CD8-positive, alpha-beta memory T cell (primary cell): ENCODE results near the gene SYCP2. TPM values are rescaled to one million over a fixed set of nuclear protein-coding genes. Genes with fewer than 3 reads are reported as not detected.

ENCODE experiments used
- CTCF ChIA-PET: fragments of 350-600 bp; sonication (Branson Sonifier 250); formaldehyde crosslinking; loops from one replicate; lab custom pipeline; 2021; ENCODE audit warnings: antibody characterized with exemption; lab: Charles Lee
- POLR2A ChIA-PET: fragments of 350-600 bp; sonication (Branson Sonifier 250); formaldehyde crosslinking; loops from one replicate; lab custom pipeline; 2021; ENCODE audit warnings: antibody characterized with exemption; lab: Charles Lee
- DNase-seq, 5 donors: peaks; one replicate each; pipeline versions ENCODE4 v3.0.0 to v3.0.0-alpha.2; 2020 to 2022; ENCODE audit warnings: mixed read lengths in 1 of 5
- H3K27ac ChIP-seq: one replicate; pipeline ENCODE4 v1.7.0; 2013; ENCODE audit warnings: low read depth, mild to moderate bottlenecking, low read length, moderate library complexity
- H3K27me3 ChIP-seq: 2 replicates; pipeline ENCODE4 v1.7.0; 2013; ENCODE audit warnings: low read length, mild to moderate bottlenecking; ENCODE audit not compliant: insufficient read depth, poor library complexity, severe bottlenecking
- H3K36me3 ChIP-seq: 2 replicates; pipeline ENCODE4 v1.7.0; 2013; ENCODE audit warnings: mild to moderate bottlenecking, low read length, moderate library complexity; ENCODE audit not compliant: insufficient read depth
- H3K4me1 ChIP-seq: 2 replicates; pipeline ENCODE4 v1.7.0; 2013; ENCODE audit warnings: mild to moderate bottlenecking, low read length, moderate library complexity; ENCODE audit not compliant: insufficient read depth
- H3K4me3 ChIP-seq: 2 replicates; pipeline ENCODE4 v1.7.0; 2013; ENCODE audit warnings: mild to moderate bottlenecking, low read length
- H3K9me3 ChIP-seq: 2 replicates; pipeline ENCODE4 v1.7.0; 2013; ENCODE audit warnings: mild to moderate bottlenecking, low read length
- H3K27ac Mint-ChIP-seq, 8 donors: one replicate each; pipeline ENCODE4 v1.8.0; 2020 to 2021; ENCODE audit warnings: mixed read lengths in 8 of 8, mild to moderate bottlenecking in 6 of 8, inconsistent platforms in 3 of 8, moderate library complexity in 3 of 8
- H3K27me3 Mint-ChIP-seq, 2 donors: one replicate each; pipeline ENCODE4 v1.8.0; 2020 to 2021; ENCODE audit warnings: mixed read lengths in 2 of 2, mild to moderate bottlenecking in 1 of 2, moderate library complexity in 1 of 2
- H3K36me3 Mint-ChIP-seq, 3 donors: one replicate each; pipeline ENCODE4 v1.8.0; 2020 to 2021; ENCODE audit warnings: mixed read lengths in 3 of 3, inconsistent platforms in 1 of 3, mild to moderate bottlenecking in 1 of 3
- H3K4me1 Mint-ChIP-seq, 3 donors: one replicate each; pipeline ENCODE4 v1.8.0; 2020 to 2021; ENCODE audit warnings: mixed read lengths in 3 of 3, inconsistent platforms in 1 of 3, mild to moderate bottlenecking in 1 of 3
- H3K4me3 Mint-ChIP-seq, 7 donors: one replicate each; pipeline ENCODE4 v1.8.0; 2020 to 2021; ENCODE audit warnings: mixed read lengths in 7 of 7, mild to moderate bottlenecking in 6 of 7, moderate library complexity in 4 of 7, inconsistent platforms in 2 of 7
- H3K9me3 Mint-ChIP-seq, 5 donors: one replicate each; pipeline ENCODE4 v1.8.0; 2020 to 2022; ENCODE audit warnings: mixed read lengths in 5 of 5, mild to moderate bottlenecking in 3 of 5, moderate library complexity in 2 of 5, inconsistent platforms in 1 of 5
- polyA plus RNA-seq: library from polyadenylated mRNA; unstranded; fragments of 300-500 nt; fragmentation: Illumina TruSeq; gene quantifications from one replicate; pipeline ENCODE4 v1.2.3, GENCODE V29; 2021
- total RNA-seq, 2 experiments: library from RNA; stranded (reverse); gene quantifications; one replicate each; pipeline ENCODE4 v1.2.3, GENCODE V29; 2021

SYCP2 gene
- total and polyA plus RNA-seq, 3 experiments from 2014 or later, result 2.3 to 3.8 (median 3.4) TPM

- H3K9me3 Mint-ChIP-seq, result peaks cover 0 to 2% (median 0%) of the 10 kb centered on the region in 5 donors
- H3K27me3 Mint-ChIP-seq, result peaks cover 8 to 13% of the 10 kb centered on the region in 2 donors
- no peaks in the 10 kb centered on the region for H3K4me1 Mint-ChIP-seq
Measured at GRCh38 chr20:59825944-59826759, 107.3 kb downstream of the SYCP2 start.

GRCh38 chr20:59825563-59825920, 107.9 kb downstream of the SYCP2 start:
- ChIA-PET CTCF (no interaction called here), POLR2A (no interaction called here)
- peaks cover 7 to 14% of the 10 kb centered on the region in 2 donors for H3K27me3 Mint-ChIP-seq
- Histone ChIP-seq H3K9me3 (no peaks in the 10 kb centered on the region), H3K4me1 (no peaks in the 10 kb centered on the region), H3K27ac (no peak overlapping the region), H3K27me3 (no peaks in the 10 kb centered on the region), H3K36me3 (no peaks in the 10 kb centered on the region), H3K4me3 (no peak overlapping the region)
- H3K9me3 Mint-ChIP-seq, result peaks cover 0 to 2% (median 0%) of the 10 kb centered on the region in 5 donors
- DNase-seq, result no peak
- no peak overlapping the region for H3K27ac Mint-ChIP-seq
- no peaks in the 10 kb centered on the region for H3K4me1 Mint-ChIP-seq
- no peak overlapping the region for H3K4me3 Mint-ChIP-seq
- H3K36me3 Mint-ChIP-seq, result no peaks in the 10 kb centered on the region

More at GRCh38 chr20:59825944-59826759, 107.3 kb downstream of the SYCP2 start:
- Histone ChIP-seq H3K9me3 (no peaks in the 10 kb centered on the region), H3K27ac (no peak overlapping the region), H3K36me3 (no peaks in the 10 kb centered on the region), H3K27me3 (no peaks in the 10 kb centered on the region), H3K4me1 (no peaks in the 10 kb centered on the region), H3K4me3 (no peak overlapping the region)
- CTCF ChIA-PET, result no interaction called here
- no peak overlapping the region for H3K27ac Mint-ChIP-seq
- H3K4me3 Mint-ChIP-seq, result no peak overlapping the region
- H3K36me3 Mint-ChIP-seq, result no peaks in the 10 kb centered on the region
- POLR2A ChIA-PET, result no interaction called here
- DNase-seq, result no peak

DNA sequence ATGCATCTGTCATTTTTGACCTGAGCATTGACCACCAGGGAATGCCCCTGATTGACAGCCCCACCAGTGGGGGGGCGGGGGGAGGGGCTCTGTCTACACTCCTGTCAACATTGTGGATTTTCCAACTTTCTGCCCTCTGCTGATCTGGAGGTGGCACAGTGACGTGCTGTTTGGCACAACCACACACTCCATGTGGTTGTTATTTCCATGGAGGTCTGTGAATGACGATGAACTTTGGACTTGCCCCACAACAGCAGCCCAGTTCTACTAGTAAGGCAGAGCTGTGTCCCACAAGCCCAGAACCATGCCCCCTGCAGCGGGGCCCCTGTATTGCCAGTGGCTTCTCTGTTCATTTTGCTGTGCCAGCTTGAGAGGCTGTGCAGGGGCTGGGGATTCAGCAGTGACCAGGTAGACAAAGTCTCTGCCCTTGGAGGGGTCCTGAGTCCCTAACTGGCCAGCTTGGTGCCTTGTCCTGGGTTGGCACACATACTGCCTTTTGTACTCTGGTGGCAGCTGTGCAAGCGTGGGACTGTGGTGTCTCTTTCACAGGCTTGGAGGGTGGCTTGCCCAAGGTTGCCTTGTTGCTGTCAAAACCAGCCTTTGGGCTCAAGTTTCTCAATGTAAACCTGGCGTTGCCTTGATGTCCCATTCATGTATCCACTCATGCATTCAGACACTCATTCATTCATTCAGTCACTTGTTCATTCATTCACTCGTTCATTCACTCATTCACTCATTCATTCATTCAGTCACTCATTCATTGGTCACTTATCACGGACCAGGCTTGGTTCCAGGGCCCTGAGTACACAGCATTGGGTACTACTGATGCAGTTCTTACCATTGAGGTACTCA, 108.5 kb downstream of the SYCP2 start:
- CTCF ChIA-PET, result no interaction called here
- H3K4me3 Mint-ChIP-seq, result no peak overlapping the region
- DNase-seq, result no peak

DNA sequence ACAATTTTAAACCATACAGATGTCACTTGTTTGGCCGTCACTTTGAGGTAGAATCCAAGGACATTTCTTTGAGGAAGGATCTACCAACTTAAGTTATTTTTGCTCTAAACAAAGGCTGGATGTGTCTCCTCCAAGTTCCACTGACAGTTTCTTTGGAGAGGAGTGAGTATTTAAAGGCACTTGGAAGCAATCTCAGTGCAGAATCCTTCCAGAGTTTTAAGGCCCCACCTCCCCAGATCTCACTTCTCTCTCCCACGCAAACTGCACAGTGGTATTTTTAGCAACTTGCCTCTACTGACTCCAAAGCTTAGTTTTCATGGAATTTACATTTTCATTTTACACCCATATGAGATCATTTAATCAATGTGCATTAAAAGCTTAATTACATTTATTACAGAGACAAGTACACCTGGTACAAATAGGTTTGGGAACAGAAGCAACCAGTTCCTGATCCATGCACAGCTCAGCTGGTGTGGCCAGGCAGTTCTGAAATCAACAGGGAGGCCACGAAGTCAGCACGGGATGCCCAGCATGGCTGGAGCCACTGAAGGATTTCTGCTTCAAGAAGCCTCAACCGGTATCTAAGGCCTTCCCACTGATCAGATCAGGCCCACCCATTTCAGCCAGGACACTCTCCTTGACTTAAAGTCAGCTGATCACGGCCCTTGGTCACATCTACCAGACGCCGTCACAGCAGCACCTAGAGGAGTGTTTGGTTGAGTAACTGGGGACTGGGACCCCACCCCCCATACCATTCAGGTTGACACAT, 109.8 kb downstream of the SYCP2 start:
- Histone ChIP-seq H3K4me3 (no peak overlapping the region), H3K27me3 (no peaks in the 10 kb centered on the region), H3K9me3 (no peaks in the 10 kb centered on the region), H3K36me3 (no peaks in the 10 kb centered on the region), H3K4me1 (no peaks in the 10 kb centered on the region), H3K27ac (no peak overlapping the region)
- Mint-ChIP-seq H3K4me3 (no peak overlapping the region), H3K27ac (no peak overlapping the region), H3K36me3 (no peaks in the 10 kb centered on the region), H3K9me3 (peaks cover 0 to 2% (median 0%) of the 10 kb centered on the region in 5 donors), H3K4me1 (no peaks in the 10 kb centered on the region), H3K27me3 (peaks cover 6 to 16% of the 10 kb centered on the region in 2 donors)
- CTCF ChIA-PET, result no interaction called here
- DNase-seq, result no peak
- POLR2A ChIA-PET, result no interaction called here

More for the DNA sequence above, 108.5 kb downstream of the SYCP2 start:
- no peak overlapping the region for H3K27ac Mint-ChIP-seq
- no peak overlapping the region for H3K27ac ChIP-seq
- no peaks in the 10 kb centered on the region for H3K27me3 ChIP-seq
- H3K27me3 Mint-ChIP-seq, result peaks cover 5 to 15% of the 10 kb centered on the region in 2 donors
- POLR2A ChIA-PET, result no interaction called here
- H3K9me3 Mint-ChIP-seq, result peaks cover 0 to 2% (median 0%) of the 10 kb centered on the region in 5 donors
- H3K36me3 ChIP-seq, result no peaks in the 10 kb centered on the region
- no peaks in the 10 kb centered on the region for H3K9me3 ChIP-seq
- H3K4me1 Mint-ChIP-seq, result no peaks in the 10 kb centered on the region
- no peaks in the 10 kb centered on the region for H3K36me3 Mint-ChIP-seq
- H3K4me3 ChIP-seq, result no peak overlapping the region
- no peaks in the 10 kb centered on the region for H3K4me1 ChIP-seq

GRCh38 chr20:59823030-59823423, 110.4 kb downstream of the SYCP2 start:
- no peaks in the 10 kb centered on the region for H3K27me3 ChIP-seq
- no peaks in the 10 kb centered on the region for H3K36me3 Mint-ChIP-seq
- H3K9me3 Mint-ChIP-seq, result peaks cover 0 to 2% (median 0%) of the 10 kb centered on the region in 5 donors
- no peaks in the 10 kb centered on the region for H3K36me3 ChIP-seq
- H3K4me1 ChIP-seq, result no peaks in the 10 kb centered on the region
- H3K27ac Mint-ChIP-seq, result no peak overlapping the region
- H3K4me3 ChIP-seq, result no peak overlapping the region
- ChIA-PET CTCF (no interaction called here), POLR2A (no interaction called here)
- DNase-seq, result no peak
- no peaks in the 10 kb centered on the region for H3K4me1 Mint-ChIP-seq
- H3K27ac ChIP-seq, result no peak overlapping the region
- H3K27me3 Mint-ChIP-seq, result peaks cover 5 to 13% of the 10 kb centered on the region in 2 donors
- H3K9me3 ChIP-seq, result no peaks in the 10 kb centered on the region
- H3K4me3 Mint-ChIP-seq, result no peak overlapping the region

DNA sequence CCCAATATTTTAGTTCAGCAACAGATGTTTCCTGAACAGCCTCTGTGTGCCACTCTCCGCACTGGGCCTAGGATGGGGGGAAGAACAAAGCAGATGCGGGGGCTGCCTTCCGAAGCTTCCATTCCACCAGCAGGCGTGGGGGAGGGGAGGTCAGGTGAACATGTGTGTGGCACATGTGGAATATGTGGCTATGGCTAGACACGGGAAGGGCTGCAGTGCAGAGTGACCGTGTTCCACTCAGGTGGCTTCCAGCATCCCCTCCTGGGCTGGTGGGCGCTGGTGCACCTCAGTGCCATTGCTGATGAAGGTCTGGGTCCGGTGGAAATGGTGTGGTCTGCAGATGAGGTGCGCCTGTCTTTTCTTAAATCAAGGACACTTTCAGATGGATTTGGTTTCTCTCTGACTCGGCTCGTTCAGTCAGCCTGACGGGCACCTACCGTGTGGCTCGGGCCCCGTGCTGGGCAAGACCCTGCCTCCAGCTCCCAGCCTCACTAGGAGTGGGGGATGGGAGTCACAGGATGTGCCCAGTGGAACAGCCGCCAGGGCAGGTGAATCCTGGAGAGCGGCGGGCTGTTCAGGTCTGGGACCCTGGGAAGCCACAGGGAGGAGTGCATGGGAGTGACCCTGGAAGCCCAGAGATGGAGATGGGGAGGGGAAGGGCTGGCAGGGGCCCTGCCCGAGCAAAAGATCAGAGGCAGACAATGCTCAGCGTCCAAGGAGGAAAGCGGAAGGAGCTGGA, 111.0 kb downstream of the SYCP2 start:
- H3K9me3 Mint-ChIP-seq, result peaks cover 0 to 2% (median 0%) of the 10 kb centered on the region in 5 donors
- no peaks in the 10 kb centered on the region for H3K9me3 ChIP-seq
- no peak overlapping the region for H3K4me3 ChIP-seq
- CTCF ChIA-PET, result no interaction called here
- POLR2A ChIA-PET, result no interaction called here
- H3K27me3 ChIP-seq, result no peaks in the 10 kb centered on the region
- H3K27ac ChIP-seq, result no peak overlapping the region
- H3K36me3 ChIP-seq, result no peaks in the 10 kb centered on the region
- DNase-seq, result no peak
- H3K4me1 Mint-ChIP-seq, result no peaks in the 10 kb centered on the region
- peak overlapping the region in 1 of 8 donors; percentile 14 for H3K27ac Mint-ChIP-seq
- H3K4me3 Mint-ChIP-seq, result no peak overlapping the region
- peaks cover 5 to 13% of the 10 kb centered on the region in 2 donors for H3K27me3 Mint-ChIP-seq
- no peaks in the 10 kb centered on the region for H3K4me1 ChIP-seq
- H3K36me3 Mint-ChIP-seq, result no peaks in the 10 kb centered on the region

GRCh38 chr20:59821788-59822187, 111.6 kb downstream of the SYCP2 start:
- Mint-ChIP-seq H3K4me3 (no peak overlapping the region), H3K4me1 (no peaks in the 10 kb centered on the region), H3K36me3 (no peaks in the 10 kb centered on the region), H3K27ac (no peak overlapping the region), H3K27me3 (peaks cover 5 to 13% of the 10 kb centered on the region in 2 donors), H3K9me3 (peaks cover 0 to 2% (median 0%) of the 10 kb centered on the region in 5 donors)
- no peaks in the 10 kb centered on the region for H3K9me3 ChIP-seq
- H3K27me3 ChIP-seq, result no peaks in the 10 kb centered on the region
- ChIA-PET POLR2A (no interaction called here), CTCF (no interaction called here)
- H3K36me3 ChIP-seq, result no peaks in the 10 kb centered on the region
- no peak for DNase-seq
- no peak overlapping the region for H3K27ac ChIP-seq
- H3K4me1 ChIP-seq, result no peaks in the 10 kb centered on the region
- no peak overlapping the region for H3K4me3 ChIP-seq
